Cardiac muscle cell (in vitro differentiated cells and primary cell): ENCODE measurements around the gene ASL. TPM values are rescaled to one million over a fixed set of nuclear protein-coding genes. Genes with fewer than 3 reads are reported as not detected.
"Not testable (repeated sequence)": the region's sequence is repeated elsewhere in the genome, so short reads cannot be mapped to it uniquely, and the experiment has no call there.

Source experiments
- DNase-seq, 2 donors: peaks; one replicate each; pipeline versions ENCODE4 v3.0.0 to v3.0.0-alpha.2; 2010 to 2017; ENCODE audit warnings: low read depth in 1 of 2, low spot score in 1 of 2
- H3K27ac ChIP-seq: fragments of 200-600 bp; sonication (generic); 2 replicates; pipeline ENCODE4 v1.5.1; 2016
- H3K27me3 ChIP-seq: fragments of 200-600 bp; sonication (generic); 2 replicates; pipeline ENCODE4 v1.6.0; 2016; ENCODE audit warnings: control low read depth
- H3K36me3 ChIP-seq: fragments of 200-600 bp; sonication (generic); 2 replicates; pipeline ENCODE4 v1.5.1; 2016; ENCODE audit warnings: control low read depth
- H3K4me1 ChIP-seq: fragments of 200-600 bp; sonication (generic); 2 replicates; pipeline ENCODE4 v1.8.1; 2017; ENCODE audit warnings: low read depth, mild to moderate bottlenecking, mixed run types
- H3K4me3 ChIP-seq: fragments of 200-600 bp; sonication (generic); 2 replicates; pipeline ENCODE4 v1.5.1; 2016; ENCODE audit warnings: mild to moderate bottlenecking
- H3K9me3 ChIP-seq: fragments of 200-600 bp; sonication (generic); 2 replicates; pipeline ENCODE4 v1.5.1; 2017; ENCODE audit warnings: low read depth, mild to moderate bottlenecking, control low read depth
- CTCF ChIP-seq: IDR thresholded peaks from 2 replicates; pipeline ENCODE4 v1.5.1; 2012; ENCODE audit warnings: low read depth, mild to moderate bottlenecking, low read length
- polyA plus RNA-seq: library from polyadenylated mRNA; unstranded; fragments of >200 nt; fragmentation: Nextera tagmentation; extraction: Ambion mirVana; gene quantifications from 2 replicates; pipeline ENCODE4 v1.2.1, GENCODE V29; 2016
- total RNA-seq: library from RNA; depleted of rRNA; stranded (reverse); fragments of >200 nt; gene quantifications from 2 replicates; pipeline ENCODE4 v1.2.3, GENCODE V29; 2016

ASL gene
- total and polyA plus RNA-seq, 2 experiments from 2014 or later = 17.9 to 18.1 TPM

GRCh38 chr7:66099232-66099550 lies 23.6 kb downstream of the ASL start:
- no peak overlapping the region for H3K4me3 ChIP-seq
- no peaks in the 10 kb centered on the region for H3K36me3 ChIP-seq
- H3K4me1 ChIP-seq = no peaks in the 10 kb centered on the region
- no peaks in the 10 kb centered on the region for H3K9me3 ChIP-seq
- no peak overlapping the region for H3K27ac ChIP-seq
- no peaks in the 10 kb centered on the region for H3K27me3 ChIP-seq
- no peak for TF ChIP-seq CTCF
- DNase-seq = peak in 1 of 2 donors; percentile 70

GRCh38 chr7:66099551-66100407 lies 24.2 kb downstream of the ASL start:
- no peaks in the 10 kb centered on the region for H3K36me3 ChIP-seq
- TF ChIP-seq CTCF = no peak
- H3K27me3 ChIP-seq = no peaks in the 10 kb centered on the region
- H3K27ac ChIP-seq = no peak overlapping the region
- DNase-seq = peak; percentile 14 to 95
- no peaks in the 10 kb centered on the region for H3K9me3 ChIP-seq
- no peaks in the 10 kb centered on the region for H3K4me1 ChIP-seq
- no peak overlapping the region for H3K4me3 ChIP-seq

GRCh38 chr7:66100408-66101050 lies 24.9 kb downstream of the ASL start:
- no peak for DNase-seq
- no peak overlapping the region for H3K27ac ChIP-seq
- H3K36me3 ChIP-seq = no peaks in the 10 kb centered on the region
- no peak for TF ChIP-seq CTCF
- H3K4me1 ChIP-seq = no peaks in the 10 kb centered on the region
- H3K9me3 ChIP-seq = no peaks in the 10 kb centered on the region
- H3K4me3 ChIP-seq = no peak overlapping the region
- no peaks in the 10 kb centered on the region for H3K27me3 ChIP-seq

GRCh38 chr7:66102168-66102567 lies 26.5 kb downstream of the ASL start:
- H3K27me3 ChIP-seq, DNase-seq, H3K9me3 ChIP-seq, H3K4me1 ChIP-seq, H3K4me3 ChIP-seq, H3K27ac ChIP-seq, H3K36me3 ChIP-seq: not testable (repeated sequence)

- DNase-seq = peak in 1 of 2 donors; percentile 55
- H3K9me3 ChIP-seq, H3K4me1 ChIP-seq, H3K27ac ChIP-seq, H3K27me3 ChIP-seq, H3K36me3 ChIP-seq, H3K4me3 ChIP-seq: not testable (repeated sequence)
Observed at GRCh38 chr7:66103994-66104393, 28.4 kb downstream of the ASL start.

- H3K27me3 ChIP-seq = no peaks in the 10 kb centered on the region
- no peaks in the 10 kb centered on the region for H3K9me3 ChIP-seq
- no peaks in the 10 kb centered on the region for H3K36me3 ChIP-seq
- no peak overlapping the region for H3K27ac ChIP-seq
- no peaks in the 10 kb centered on the region for H3K4me1 ChIP-seq
- no peak for TF ChIP-seq CTCF
- no peak for DNase-seq
- H3K4me3 ChIP-seq = no peak overlapping the region
Observed at GRCh38 chr7:66105263-66105748, 29.7 kb downstream of the ASL start.

GRCh38 chr7:66108410-66108809 lies 32.8 kb downstream of the ASL start:
- not testable (repeated sequence) for H3K36me3 ChIP-seq, H3K4me1 ChIP-seq, H3K4me3 ChIP-seq, H3K9me3 ChIP-seq, DNase-seq, H3K27ac ChIP-seq, H3K27me3 ChIP-seq
